Neuron (in vitro differentiated cells): ENCODE results near the gene RAP2C.
A peak's percentile ranks its signal among the peaks of the same experiment; 100 is the strongest.

Experiments
- H2AFZ ChIP-seq: one replicate; pipeline ENCODE4 v1.6.1; 2013; ENCODE audit warnings: low read depth, mild to moderate bottlenecking, inconsistent platforms, low read length, moderate library complexity
- H3K27me3 ChIP-seq: one replicate; pipeline ENCODE4 v1.6.1; 2013; ENCODE audit warnings: low read length; ENCODE audit not compliant: insufficient read depth
- H3K36me3 ChIP-seq: one replicate; pipeline ENCODE4 v1.6.1; 2013; ENCODE audit warnings: low read length; ENCODE audit not compliant: insufficient read depth
- H3K4me1 ChIP-seq: one replicate; pipeline ENCODE4 v1.6.1; 2013; ENCODE audit warnings: low read length; ENCODE audit not compliant: insufficient read depth
- H3K4me3 ChIP-seq: 2 replicates; pipeline ENCODE4 v1.5.1; 2013; ENCODE audit warnings: mild to moderate bottlenecking, low read length, moderate library complexity
- H3K9me3 ChIP-seq: one replicate; pipeline ENCODE4 v1.6.1; 2013; ENCODE audit warnings: low read length

Gene RAP2C

GRCh38 chrX:132219343-132219768 lies at the start of gene RAP2C:
Gene RAP2C, minus strand, starts transcription at chrX:132219447. Its CDS starts 2,179 bp downstream, at chrX:132217268.
- Histone ChIP-seq H3K4me1 (peaks cover 3% of the 10 kb centered on the region), H2AFZ (peak within 1 kb of the TSS; percentile 37)

GRCh38 chrX:132267392-132267791 lies 48.1 kb upstream of the RAP2C start:
- Histone ChIP-seq H3K36me3 (no peaks in the 10 kb centered on the region), H3K4me1 (no peaks in the 10 kb centered on the region), H3K27me3 (peaks cover 5% of the 10 kb centered on the region), H3K9me3 (no peaks in the 10 kb centered on the region), H3K4me3 (no peak overlapping the region), H2AFZ (no peak overlapping the region)

More at GRCh38 chrX:132219343-132219768, at the start of gene RAP2C:
- H3K4me3 ChIP-seq = peak within 1 kb of the TSS; percentile 57
- H3K27me3 ChIP-seq = no peaks in the 10 kb centered on the region
- H3K36me3 ChIP-seq = peaks cover 3% of the 10 kb centered on the region
- no peaks in the 10 kb centered on the region for H3K9me3 ChIP-seq

- H3K27me3 ChIP-seq = peaks cover 5% of the 10 kb centered on the region
- H3K36me3 ChIP-seq = no peaks in the 10 kb centered on the region
- no peak overlapping the region for H2AFZ ChIP-seq
- no peaks in the 10 kb centered on the region for H3K9me3 ChIP-seq
- H3K4me1 ChIP-seq = no peaks in the 10 kb centered on the region
- no peak overlapping the region for H3K4me3 ChIP-seq
These were observed 47.5 kb upstream of the RAP2C start for GRCh38 chrX:132266583-132267355.

- no peaks in the 10 kb centered on the region for H3K36me3 ChIP-seq
- no peaks in the 10 kb centered on the region for H3K9me3 ChIP-seq
- no peaks in the 10 kb centered on the region for H3K4me1 ChIP-seq
- H3K4me3 ChIP-seq = no peak overlapping the region
- H3K27me3 ChIP-seq = peaks cover 2% of the 10 kb centered on the region
- H2AFZ ChIP-seq = no peak overlapping the region
These were observed 43.9 kb upstream of the RAP2C start for GRCh38 chrX:132263127-132263526.

- Histone ChIP-seq H3K4me1 (no peaks in the 10 kb centered on the region), H3K4me3 (no peak overlapping the region), H3K36me3 (no peaks in the 10 kb centered on the region), H2AFZ (no peak overlapping the region), H3K27me3 (no peaks in the 10 kb centered on the region), H3K9me3 (no peaks in the 10 kb centered on the region)
These were observed 39.3 kb upstream of the RAP2C start for GRCh38 chrX:132258509-132258908.

- no peak overlapping the region for H2AFZ ChIP-seq
- no peak overlapping the region for H3K4me3 ChIP-seq
- no peaks in the 10 kb centered on the region for H3K27me3 ChIP-seq
- no peaks in the 10 kb centered on the region for H3K9me3 ChIP-seq
- H3K36me3 ChIP-seq = no peaks in the 10 kb centered on the region
- H3K4me1 ChIP-seq = no peaks in the 10 kb centered on the region
These were observed 37.9 kb upstream of the RAP2C start for GRCh38 chrX:132257116-132257515.

- Histone ChIP-seq H3K4me3 (no peak overlapping the region), H3K4me1 (no peaks in the 10 kb centered on the region), H3K9me3 (no peaks in the 10 kb centered on the region), H3K36me3 (no peaks in the 10 kb centered on the region), H3K27me3 (no peaks in the 10 kb centered on the region), H2AFZ (no peak overlapping the region)
These were observed 16.9 kb upstream of the RAP2C start for GRCh38 chrX:132236121-132236520.

- Histone ChIP-seq H3K36me3 (no peaks in the 10 kb centered on the region), H2AFZ (no peak overlapping the region), H3K4me3 (no peak overlapping the region), H3K9me3 (no peaks in the 10 kb centered on the region), H3K27me3 (no peaks in the 10 kb centered on the region), H3K4me1 (no peaks in the 10 kb centered on the region)
These were observed 16.2 kb upstream of the RAP2C start for GRCh38 chrX:132235488-132235887.

- H3K27me3 ChIP-seq = no peaks in the 10 kb centered on the region
- no peak overlapping the region for H2AFZ ChIP-seq
- H3K36me3 ChIP-seq = no peaks in the 10 kb centered on the region
- H3K4me1 ChIP-seq = peaks cover 3% of the 10 kb centered on the region
- H3K4me3 ChIP-seq = no peak overlapping the region
- no peaks in the 10 kb centered on the region for H3K9me3 ChIP-seq
These were observed 12.3 kb upstream of the RAP2C start for GRCh38 chrX:132231587-132231986.

- Histone ChIP-seq H3K36me3 (no peaks in the 10 kb centered on the region), H3K9me3 (no peaks in the 10 kb centered on the region), H3K27me3 (no peaks in the 10 kb centered on the region), H2AFZ (no peak overlapping the region), H3K4me3 (no peak overlapping the region), H3K4me1 (peaks cover 3% of the 10 kb centered on the region)
These were observed 8.3 kb upstream of the RAP2C start for GRCh38 chrX:132227383-132228112.

GRCh38 chrX:132226169-132226568 lies 6.9 kb upstream of the RAP2C start:
- H2AFZ ChIP-seq = no peak overlapping the region
- peaks cover 3% of the 10 kb centered on the region for H3K4me1 ChIP-seq
- H3K4me3 ChIP-seq = no peak overlapping the region
- H3K36me3 ChIP-seq = no peaks in the 10 kb centered on the region
- H3K9me3 ChIP-seq = no peaks in the 10 kb centered on the region
- no peaks in the 10 kb centered on the region for H3K27me3 ChIP-seq

GRCh38 chrX:132218100-132218812 lies 991 bp downstream of the RAP2C start:
- Histone ChIP-seq H3K4me1 (peaks cover 3% of the 10 kb centered on the region), H2AFZ (peak overlapping the region; percentile 37), H3K4me3 (peak overlapping the region; percentile 57), H3K27me3 (no peaks in the 10 kb centered on the region), H3K36me3 (peaks cover 13% of the 10 kb centered on the region), H3K9me3 (no peaks in the 10 kb centered on the region)
